HEK293 (cell line): ENCODE data around the gene UNK.

Experiments
- FEZF1 ChIP-seq: fragments of 450-650 bp; formaldehyde crosslinking; IDR thresholded peaks from 2 replicates; pipeline ENCODE4 v1.5.1; 2016; ENCODE audit warnings: missing biosample characterization, missing genetic modification characterization
- IKZF3 ChIP-seq: fragments of 450-650 bp; IDR thresholded peaks from 2 replicates; pipeline ENCODE4 v1.5.0; 2018; ENCODE audit warnings: missing biosample characterization, mild to moderate bottlenecking, missing genetic modification characterization, moderate library complexity
- MYNN ChIP-seq: fragments of 450-650 bp; formaldehyde crosslinking; IDR thresholded peaks from 2 replicates; pipeline ENCODE4 v1.5.1; 2016; ENCODE audit warnings: missing biosample characterization, missing genetic modification characterization, borderline replicate concordance
- OSR2 ChIP-seq: fragments of 450-650 bp; formaldehyde crosslinking; IDR thresholded peaks from 2 replicates; pipeline ENCODE4 v1.5.1; 2016; ENCODE audit warnings: missing biosample characterization, missing genetic modification characterization
- OVOL3 ChIP-seq: fragments of 450-650 bp; formaldehyde crosslinking; IDR thresholded peaks from 2 replicates; pipeline ENCODE4 v1.5.1; 2016; ENCODE audit warnings: missing biosample characterization, missing genetic modification characterization
- PATZ1 ChIP-seq: fragments of 450-650 bp; formaldehyde crosslinking; IDR thresholded peaks from 2 replicates; pipeline ENCODE4 v1.5.1; 2016; ENCODE audit warnings: missing biosample characterization, missing genetic modification characterization
- PRDM4 ChIP-seq: fragments of 450-650 bp; formaldehyde crosslinking; IDR thresholded peaks from 2 replicates; pipeline ENCODE4 v1.5.1; 2017; ENCODE audit warnings: missing biosample characterization, missing genetic modification characterization
- REST ChIP-seq: fragments of 450-650 bp; formaldehyde crosslinking; IDR thresholded peaks from 2 replicates; pipeline ENCODE4 v1.5.1; 2016; ENCODE audit warnings: missing biosample characterization, missing genetic modification characterization
- SP2 ChIP-seq: fragments of 450-650 bp; formaldehyde crosslinking; IDR thresholded peaks from 2 replicates; pipeline ENCODE4 v1.5.1; 2016; ENCODE audit warnings: missing biosample characterization, missing genetic modification characterization
- SP7 ChIP-seq: fragments of 450-650 bp; formaldehyde crosslinking; IDR thresholded peaks from 2 replicates; pipeline ENCODE4 v1.5.1; 2016; ENCODE audit warnings: missing biosample characterization, missing genetic modification characterization
- ZBTB11 ChIP-seq: fragments of 450-650 bp; formaldehyde crosslinking; conservative IDR thresholded peaks from 2 replicates; pipeline ENCODE4 v1.5.1; 2016; ENCODE audit warnings: low read depth, missing biosample characterization, missing genetic modification characterization
- ZBTB44 ChIP-seq: fragments of 450-650 bp; IDR thresholded peaks from 2 replicates; pipeline ENCODE4 v1.5.1; 2018; ENCODE audit warnings: missing biosample characterization, mild to moderate bottlenecking, missing genetic modification characterization
- ZBTB8A ChIP-seq: fragments of 450-650 bp; formaldehyde crosslinking; IDR thresholded peaks from 2 replicates; pipeline ENCODE4 v1.5.1; 2016; ENCODE audit warnings: missing biosample characterization, missing genetic modification characterization
- ZIC2 ChIP-seq: fragments of 450-650 bp; formaldehyde crosslinking; IDR thresholded peaks from 2 replicates; pipeline ENCODE4 v1.5.1; 2016; ENCODE audit warnings: missing biosample characterization, missing genetic modification characterization
- ZNF138 ChIP-seq: fragments of 450-650 bp; formaldehyde crosslinking; IDR thresholded peaks from 2 replicates; pipeline ENCODE4 v1.5.1; 2016; ENCODE audit warnings: missing biosample characterization, missing genetic modification characterization, borderline replicate concordance
- ZNF26 ChIP-seq: fragments of 450-650 bp; formaldehyde crosslinking; IDR thresholded peaks from 2 replicates; pipeline ENCODE4 v1.5.1; 2016; ENCODE audit warnings: missing biosample characterization, missing genetic modification characterization
- ZNF341 ChIP-seq: fragments of 450-650 bp; formaldehyde crosslinking; IDR thresholded peaks from 2 replicates; pipeline ENCODE4; 2016; ENCODE audit warnings: low read depth, missing biosample characterization, missing genetic modification characterization
- ZNF423 ChIP-seq: fragments of 450-650 bp; formaldehyde crosslinking; IDR thresholded peaks from 2 replicates; pipeline ENCODE4 v1.5.1; 2016; ENCODE audit warnings: missing biosample characterization, missing genetic modification characterization
- ZNF426 ChIP-seq: fragments of 450-650 bp; formaldehyde crosslinking; IDR thresholded peaks from 2 replicates; pipeline ENCODE4 v1.5.1; 2017; ENCODE audit warnings: missing biosample characterization, missing genetic modification characterization, mild to moderate bottlenecking, inconsistent platforms, moderate library complexity
- ZNF488 ChIP-seq: fragments of 450-650 bp; formaldehyde crosslinking; IDR thresholded peaks from 2 replicates; pipeline ENCODE4 v1.5.1; 2016; ENCODE audit warnings: missing biosample characterization, missing genetic modification characterization
- ZNF549 ChIP-seq: fragments of 450-650 bp; IDR thresholded peaks from 2 replicates; pipeline ENCODE4 v1.5.1; 2018; ENCODE audit warnings: missing biosample characterization, missing genetic modification characterization, mild to moderate bottlenecking, inconsistent platforms, moderate library complexity
- ZNF629 ChIP-seq: fragments of 450-650 bp; formaldehyde crosslinking; IDR thresholded peaks from 2 replicates; pipeline ENCODE4 v1.5.1; 2017; ENCODE audit warnings: missing biosample characterization, missing genetic modification characterization
- ZNF707 ChIP-seq: fragments of 450-650 bp; formaldehyde crosslinking; IDR thresholded peaks from 2 replicates; pipeline ENCODE4 v1.5.1; 2016; ENCODE audit warnings: missing biosample characterization, missing genetic modification characterization
- ZNF837 ChIP-seq: fragments of 450-650 bp; formaldehyde crosslinking; IDR thresholded peaks from 2 replicates; pipeline ENCODE4 v1.5.1; 2016; ENCODE audit warnings: missing biosample characterization, missing genetic modification characterization
- ZXDB ChIP-seq: fragments of 450-650 bp; formaldehyde crosslinking; IDR thresholded peaks from 2 replicates; pipeline ENCODE4 v1.5.1; 2016; ENCODE audit warnings: missing biosample characterization, missing genetic modification characterization

Gene UNK

GRCh38 chr17:75864448-75864871, 79.9 kb downstream of the UNK start (continued):
- TF ChIP-seq ZNF549: no peak
- no peak for TF ChIP-seq MYNN (tag by site-specific recombination)
- TF ChIP-seq ZNF837 (tag by site-specific recombination): no peak
- TF ChIP-seq ZBTB44 (tag by site-specific recombination): peak; percentile 27; the same call in 1 of the 2 replicates
- TF ChIP-seq ZNF426 (tag by site-specific recombination): no peak
- peak; percentile 67 for TF ChIP-seq SP2
- no peak for TF ChIP-seq ZNF707 (tag by site-specific recombination)
- TF ChIP-seq OVOL3: no peak
- no peak for TF ChIP-seq FEZF1 (tag by site-specific recombination)
- peak; percentile 61; the same call in 1 of the 2 replicates for TF ChIP-seq ZNF423 (tag by site-specific recombination)
- no peak for TF ChIP-seq ZBTB11 (tag by site-specific recombination)
- TF ChIP-seq ZNF488 (tag by site-specific recombination): no peak
- peak; percentile 96 for TF ChIP-seq ZIC2 (tag by site-specific recombination)
- 0 out of 2 replicates have a peak, but pooled peaks have one; percentile 16 for TF ChIP-seq OSR2 (tag by site-specific recombination)
- TF ChIP-seq ZBTB8A: peak; percentile 32; the same call in 1 of the 2 replicates
- TF ChIP-seq SP7 (tag by site-specific recombination): peak; percentile 48
- TF ChIP-seq ZNF341 (tag by site-specific recombination): peak; percentile 68
- TF ChIP-seq ZXDB (tag by site-specific recombination): no peak
- TF ChIP-seq PATZ1 (tag by site-specific recombination): peak; percentile 60; the same call in 1 of the 2 replicates
- TF ChIP-seq ZNF138 (tag by site-specific recombination): no peak
- TF ChIP-seq IKZF3: 0 out of 2 replicates have a peak, but pooled peaks have one; percentile 16
- no peak for TF ChIP-seq REST
- TF ChIP-seq PRDM4 (tag by site-specific recombination): no peak
- TF ChIP-seq ZNF26 (tag by site-specific recombination): no peak
- TF ChIP-seq ZNF629 (tag by site-specific recombination): 0 out of 2 replicates have a peak, but pooled peaks have one; percentile 8
